ENCODE measurements around the gene HES7.

GRCh38 chr17:8089728-8090127 lies 34.2 kb downstream of the HES7 start:
- no peak for TF ChIP-seq EZH2 (IDR thresholded peaks at IDR 0.05; ENCODE audit: insufficient read depth, poor library complexity, severe bottlenecking)
- no peak for TF ChIP-seq EZH2phosphoT487 (IDR thresholded peaks at IDR 0.05; ENCODE audit: insufficient read depth, low read depth)

Data from GM23248 (cell line).